Upper lobe of left lung (tissue), 6 donors: Measurements from ENCODE around the gene MYB. TPM values are rescaled to one million over a fixed set of nuclear protein-coding genes. Genes with fewer than 3 reads are reported as not detected.

Experiments
- ATAC-seq, 2 donors: fragments of 200-7000 bp; cut with Tn5 transposase; one replicate each; pipeline ENCODE4 v1.9.1; 2022; ENCODE audit warnings: mild to moderate bottlenecking in 2 of 2, moderate library complexity in 2 of 2; ENCODE audit not compliant: low FRiP score in 2 of 2
- DNase-seq, 2 donors: peaks; one replicate each; pipeline ENCODE4 v3.0.0-alpha.2; 2019 to 2020
- H3K27ac ChIP-seq, 4 donors: fragments of 200-600 bp; sonication (generic); one replicate each; pipeline ENCODE4 v1.5.1; 2016 to 2019
- H3K27me3 ChIP-seq, 4 donors: fragments of 200-600 bp; sonication (generic); one replicate each; pipeline ENCODE4 v1.5.1; 2017 to 2019
- H3K36me3 ChIP-seq, 4 donors: fragments of 200-600 bp; sonication (generic); one replicate each; pipeline ENCODE4 v1.5.1; 2016 to 2019
- H3K4me1 ChIP-seq, 4 donors: fragments of 200-600 bp; sonication (generic); one replicate each; pipeline ENCODE4 v1.5.1; 2018 to 2019
- H3K4me3 ChIP-seq, 4 donors: fragments of 200-600 bp; sonication (generic); one replicate each; pipeline ENCODE4 v1.5.1; 2017 to 2019; ENCODE audit warnings: mild to moderate bottlenecking in 2 of 4, moderate library complexity in 1 of 4
- H3K9me3 ChIP-seq, 4 donors: fragments of 200-600 bp; sonication (generic); one replicate each; pipeline ENCODE4 v1.5.1; 2018 to 2019
- CTCF ChIP-seq, 6 experiments: fragments of 450-650 bp in 4 of 6; fragments of 200-600 bp in 2 of 6; sonication (generic) in 2 of 6; IDR thresholded peaks; one replicate each; pipeline ENCODE4 v1.5.1; 2016 to 2019; ENCODE audit warnings: antibody characterized with exemption in 6 of 6
- EP300 ChIP-seq, 4 donors: sonication (generic); formaldehyde crosslinking; IDR thresholded peaks; one replicate each; pipeline ENCODE4 v1.5.1; 2017; ENCODE audit warnings: antibody characterized with exemption in 4 of 4, control low read depth in 2 of 4
- POLR2A ChIP-seq, 4 donors: fragments of 450-650 bp; IDR thresholded peaks; one replicate each; pipeline ENCODE4 v1.5.1; 2016 to 2017; ENCODE audit warnings: antibody characterized with exemption in 4 of 4, mild to moderate bottlenecking in 2 of 4
- POLR2AphosphoS5 ChIP-seq, 2 donors: sonication (generic); formaldehyde crosslinking; IDR thresholded peaks; one replicate each; pipeline ENCODE4 v1.5.1; 2017; ENCODE audit warnings: antibody characterized with exemption in 2 of 2
- WGBS, 2 donors: methylation state at CpG; one replicate each; pipeline ENCODE4 v1.1.5; 2017 to 2018; 5-methylcytosine and 5-hydroxymethylcytosine counted together
- total RNA-seq, 6 donors: library from RNA; depleted of rRNA in 4 of 6; stranded (reverse); fragments of >200 nt in 4 of 6; gene quantifications; one replicate each; pipeline versions ENCODE4 v1.1.0 to v1.2.1, GENCODE V29; 2016 to 2021
- donor health status: DM: no; HTN: no; CAD: no; lungs with moderate emphysema.
- donor health status: DM: no; HTN: yes; CAD: no; lungs with severe emphysema.

The MYB gene
- total RNA-seq, 6 donors from 2014 or later: 1.9 to 17.2 (median 4.7) TPM

- no peaks in the 10 kb centered on the region for H3K36me3 ChIP-seq
- no peaks in the 10 kb centered on the region for H3K9me3 ChIP-seq
- no peaks in the 10 kb centered on the region for H3K27me3 ChIP-seq
- ATAC-seq (no peak), DNase-seq (no peak)
- no peak for TF ChIP-seq POLR2A (IDR thresholded peaks at IDR 0.05)
- TF ChIP-seq CTCF (IDR thresholded peaks at IDR 0.05): no peak
- no peak for TF ChIP-seq EP300 (IDR thresholded peaks at IDR 0.05)
- no peak for TF ChIP-seq POLR2AphosphoS5 (IDR thresholded peaks at IDR 0.05)
- H3K4me1 ChIP-seq: peaks cover 0 to 12% (median 4%) of the 10 kb centered on the region in 4 donors
- no peak overlapping the region for H3K4me3 ChIP-seq
- WGBS, 2 donors: 93 to 95% methylated on average over 3 of the region's 3 CpGs
- no peak overlapping the region for H3K27ac ChIP-seq
Measured at GRCh38 chr6:135265278-135265677, 84.2 kb downstream of the MYB start.

- no peak for TF ChIP-seq EP300 (IDR thresholded peaks at IDR 0.05)
- no peak for TF ChIP-seq POLR2A (IDR thresholded peaks at IDR 0.05)
- TF ChIP-seq POLR2AphosphoS5 (IDR thresholded peaks at IDR 0.05): no peak
- no peak for TF ChIP-seq CTCF (IDR thresholded peaks at IDR 0.05)
- 84 to 89% methylated on average over 8 of the region's 8 CpGs for WGBS, 2 donors
- DNase-seq (no peak), ATAC-seq (no peak)
- H3K4me3 ChIP-seq: no peak overlapping the region
- H3K36me3 ChIP-seq: no peaks in the 10 kb centered on the region
- no peaks in the 10 kb centered on the region for H3K9me3 ChIP-seq
- peaks cover 0 to 19% (median 8%) of the 10 kb centered on the region in 4 donors for H3K4me1 ChIP-seq
- no peak overlapping the region for H3K27ac ChIP-seq
- H3K27me3 ChIP-seq: no peaks in the 10 kb centered on the region
Measured at GRCh38 chr6:135266675-135267074, 85.6 kb downstream of the MYB start.

DNA sequence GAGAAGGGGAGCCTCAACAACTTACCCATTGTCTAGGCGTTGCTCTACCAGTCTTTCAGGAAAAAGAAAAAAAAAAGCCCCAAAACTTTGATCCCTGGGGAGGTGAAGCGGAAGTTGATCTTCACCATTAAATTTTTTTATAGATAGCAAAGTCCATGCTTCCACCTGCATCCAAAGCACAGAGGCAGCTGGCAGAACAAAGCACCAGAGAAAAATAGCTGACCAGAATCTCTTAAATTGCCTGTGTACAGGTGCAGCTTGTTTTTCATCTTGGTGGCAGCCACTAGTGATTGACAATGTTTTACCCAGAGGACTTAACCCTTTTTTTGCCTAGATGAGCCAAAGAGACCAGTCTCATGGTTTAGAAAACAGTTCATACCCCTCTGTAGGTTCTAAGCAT is 86.0 kb downstream of the MYB start:
- DNase-seq (no peak), ATAC-seq (no peak)
- no peaks in the 10 kb centered on the region for H3K27me3 ChIP-seq
- no peak overlapping the region for H3K4me3 ChIP-seq
- H3K27ac ChIP-seq: no peak overlapping the region
- H3K36me3 ChIP-seq: no peaks in the 10 kb centered on the region
- TF ChIP-seq CTCF (IDR thresholded peaks at IDR 0.05) (no peak), POLR2AphosphoS5 (IDR thresholded peaks at IDR 0.05) (no peak), EP300 (IDR thresholded peaks at IDR 0.05) (no peak), POLR2A (IDR thresholded peaks at IDR 0.05) (no peak)
- 55 to 75% methylated on average over 2 of the region's 2 CpGs for WGBS, 2 donors
- peaks cover 0 to 19% (median 7%) of the 10 kb centered on the region in 4 donors for H3K4me1 ChIP-seq
- no peaks in the 10 kb centered on the region for H3K9me3 ChIP-seq

- DNase-seq (no peak), ATAC-seq (no peak)
- WGBS, 2 donors: 92 to 96% methylated on average over 3 of the region's 3 CpGs
- TF ChIP-seq CTCF (IDR thresholded peaks at IDR 0.05) (no peak), POLR2A (IDR thresholded peaks at IDR 0.05) (no peak), EP300 (IDR thresholded peaks at IDR 0.05) (no peak), POLR2AphosphoS5 (IDR thresholded peaks at IDR 0.05) (no peak)
- Histone ChIP-seq H3K36me3 (no peaks in the 10 kb centered on the region), H3K27ac (no peak overlapping the region), H3K9me3 (no peaks in the 10 kb centered on the region), H3K4me3 (no peak overlapping the region), H3K27me3 (no peaks in the 10 kb centered on the region), H3K4me1 (peaks cover 0 to 19% (median 6%) of the 10 kb centered on the region in 4 donors)
Measured at GRCh38 chr6:135268263-135268662, 87.2 kb downstream of the MYB start.

GRCh38 chr6:135268740-135269139 is 87.6 kb downstream of the MYB start:
- H3K27me3 ChIP-seq: no peaks in the 10 kb centered on the region
- no peak for DNase-seq
- no peaks in the 10 kb centered on the region for H3K36me3 ChIP-seq
- no peaks in the 10 kb centered on the region for H3K9me3 ChIP-seq
- WGBS, 2 donors: 93 to 94% methylated on average over 3 of the region's 3 CpGs
- no peak for ATAC-seq
- no peak for TF ChIP-seq POLR2A (IDR thresholded peaks at IDR 0.05)
- no peak for TF ChIP-seq CTCF (IDR thresholded peaks at IDR 0.05)
- no peak for TF ChIP-seq POLR2AphosphoS5 (IDR thresholded peaks at IDR 0.05)
- no peak for TF ChIP-seq EP300 (IDR thresholded peaks at IDR 0.05)
- no peak overlapping the region for H3K27ac ChIP-seq
- peaks cover 0 to 19% (median 6%) of the 10 kb centered on the region in 4 donors for H3K4me1 ChIP-seq
- no peak overlapping the region for H3K4me3 ChIP-seq
